ENCODE results near the gene USP6NL.

USP6NL gene

DNA sequence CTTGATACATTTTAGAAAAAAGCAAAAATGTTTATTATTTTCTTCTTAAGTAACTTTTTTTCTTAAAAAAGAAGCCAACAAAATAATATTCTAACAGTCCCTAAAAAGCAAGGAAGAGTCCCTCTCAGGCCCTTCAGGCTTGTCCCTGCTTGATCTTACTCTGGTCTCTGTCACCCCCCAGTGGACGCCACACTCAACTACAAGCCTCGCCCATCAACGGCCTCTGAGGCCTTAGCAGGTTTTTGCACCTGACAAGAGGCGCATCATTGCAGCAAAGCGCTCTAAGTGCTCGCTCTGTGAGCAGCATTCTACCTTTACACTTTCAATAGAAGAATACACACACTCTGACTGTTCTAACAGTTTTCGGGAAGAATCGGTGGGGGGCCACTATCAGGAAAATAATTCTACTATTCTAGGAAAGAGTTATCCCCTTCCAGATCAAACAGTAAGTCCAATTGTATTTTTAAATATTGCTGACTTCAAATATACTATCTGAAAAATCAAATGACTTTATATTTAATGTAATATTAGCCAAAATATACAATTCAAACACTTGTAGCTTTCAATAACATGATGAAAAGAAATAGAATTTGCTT lies 139.2 kb downstream of the USP6NL start:
- peak; percentile 71 for DNase-seq

DNA sequence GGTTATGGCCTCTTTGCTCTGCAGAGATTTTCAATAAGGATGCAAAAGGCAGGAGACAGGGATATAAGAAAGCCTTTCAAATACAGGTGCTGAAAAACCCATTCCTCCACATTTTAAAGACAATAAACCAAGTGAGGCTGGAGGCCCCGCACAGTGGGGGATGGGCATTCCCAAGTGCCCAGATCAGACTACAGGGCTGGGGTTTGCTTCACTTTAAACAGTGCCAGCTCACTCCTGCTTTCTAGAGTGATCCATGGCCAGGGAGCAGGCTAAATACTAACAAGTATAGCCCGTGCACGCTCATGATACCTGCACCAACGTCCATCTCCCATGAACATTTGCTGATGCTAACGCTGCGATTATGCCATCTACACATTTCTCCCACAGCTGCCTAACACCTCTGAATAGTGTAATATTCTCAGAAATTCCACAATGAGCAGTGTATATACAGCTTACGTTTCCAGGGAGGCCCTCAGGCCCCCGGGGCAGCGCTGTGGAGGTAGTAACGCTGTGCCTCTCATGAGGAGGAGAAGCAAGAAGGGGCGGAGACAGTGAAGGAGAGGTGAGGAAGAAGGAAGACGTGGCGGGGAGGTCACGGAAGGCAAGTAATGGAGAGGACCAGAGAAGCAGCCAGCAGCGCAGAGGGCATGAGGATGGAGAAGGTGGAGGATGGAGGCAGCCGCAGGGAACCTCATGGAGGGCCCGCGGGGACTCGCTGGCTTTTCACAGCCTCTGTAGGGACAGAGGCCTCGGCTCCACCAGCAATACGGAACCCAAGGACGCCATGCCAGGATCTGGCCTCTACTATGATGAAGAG lies 141.7 kb downstream of the USP6NL start:
- DNase-seq: no peak

GRCh38 chr10:11468126-11468742 lies 143.2 kb downstream of the USP6NL start:
- no peak for DNase-seq

DNA sequence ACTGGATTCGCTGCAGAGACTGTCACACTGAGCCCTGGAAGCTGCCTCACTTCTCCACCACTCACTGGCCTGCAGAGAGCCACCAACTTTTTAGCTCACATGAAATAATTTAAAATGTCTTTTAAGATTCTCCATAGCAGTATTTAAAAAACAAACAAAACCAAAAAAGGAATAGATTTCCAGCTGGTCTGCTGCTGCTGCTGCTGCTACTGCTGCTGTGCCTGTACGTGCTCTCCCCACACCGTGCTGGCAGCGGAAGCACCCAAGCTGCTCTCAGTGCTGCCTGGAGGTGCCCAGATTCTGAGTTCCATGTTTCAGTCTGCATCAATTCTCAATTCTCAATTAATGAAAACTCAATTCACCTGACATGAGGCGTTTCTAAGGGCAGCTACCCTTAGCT lies 146.0 kb downstream of the USP6NL start:
- no peak for DNase-seq

GRCh38 chr10:11463111-11463510 lies 148.3 kb downstream of the USP6NL start:
- DNase-seq: no peak

- no peak for DNase-seq
These were observed 149.4 kb downstream of the USP6NL start for GRCh38 chr10:11462071-11462470.

- DNase-seq: no peak
These were observed 154.1 kb downstream of the USP6NL start for GRCh38 chr10:11457336-11457735.

DNA sequence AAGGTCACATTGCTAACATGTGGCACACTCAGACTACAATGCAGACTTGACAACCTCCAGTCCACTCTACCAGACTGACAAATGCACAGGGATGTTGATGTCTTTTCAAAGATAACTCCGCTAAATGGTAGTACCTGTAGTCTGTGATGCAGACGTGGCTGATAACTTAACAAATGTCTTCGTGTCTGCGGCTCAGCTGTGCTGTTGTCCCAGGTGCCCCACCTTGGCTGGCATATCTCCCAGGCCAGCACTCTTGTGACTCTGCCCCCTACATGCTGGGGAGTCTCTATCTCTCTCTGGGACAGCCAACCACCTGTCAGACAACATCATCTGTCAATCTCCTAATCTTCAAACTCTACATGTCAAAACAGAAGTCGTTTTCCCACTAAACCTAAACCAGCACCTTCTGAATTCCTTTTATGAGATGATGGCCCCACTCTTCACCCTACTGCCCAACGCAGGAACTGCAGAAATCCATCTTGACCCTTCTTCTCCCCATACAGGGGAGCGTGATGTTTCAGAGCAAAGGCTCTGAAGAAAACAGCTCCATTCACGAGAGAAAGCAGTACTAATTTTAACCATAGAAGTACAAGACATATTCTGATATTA lies 156.4 kb downstream of the USP6NL start:
- DNase-seq: no peak

DNA sequence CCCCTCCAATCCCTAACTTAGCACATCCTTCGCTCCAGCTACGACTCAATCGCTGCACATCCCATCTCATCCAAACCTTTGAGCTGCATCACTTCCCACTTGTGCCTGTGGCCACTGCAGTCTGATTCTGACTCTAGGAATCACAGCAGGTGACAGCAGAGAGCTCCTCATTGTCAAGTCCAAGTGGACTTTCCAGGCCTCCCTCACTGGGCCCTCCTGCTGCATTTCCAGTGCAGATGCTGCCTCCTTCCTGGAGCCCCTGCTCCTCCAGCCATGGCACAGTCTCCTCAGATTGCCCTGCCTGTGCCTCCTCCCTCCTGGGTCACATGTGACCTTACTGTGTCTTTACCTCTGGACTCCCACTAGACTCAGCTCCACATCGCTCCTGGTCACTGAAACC lies 157.3 kb downstream of the USP6NL start:
- DNase-seq: no peak

DNA sequence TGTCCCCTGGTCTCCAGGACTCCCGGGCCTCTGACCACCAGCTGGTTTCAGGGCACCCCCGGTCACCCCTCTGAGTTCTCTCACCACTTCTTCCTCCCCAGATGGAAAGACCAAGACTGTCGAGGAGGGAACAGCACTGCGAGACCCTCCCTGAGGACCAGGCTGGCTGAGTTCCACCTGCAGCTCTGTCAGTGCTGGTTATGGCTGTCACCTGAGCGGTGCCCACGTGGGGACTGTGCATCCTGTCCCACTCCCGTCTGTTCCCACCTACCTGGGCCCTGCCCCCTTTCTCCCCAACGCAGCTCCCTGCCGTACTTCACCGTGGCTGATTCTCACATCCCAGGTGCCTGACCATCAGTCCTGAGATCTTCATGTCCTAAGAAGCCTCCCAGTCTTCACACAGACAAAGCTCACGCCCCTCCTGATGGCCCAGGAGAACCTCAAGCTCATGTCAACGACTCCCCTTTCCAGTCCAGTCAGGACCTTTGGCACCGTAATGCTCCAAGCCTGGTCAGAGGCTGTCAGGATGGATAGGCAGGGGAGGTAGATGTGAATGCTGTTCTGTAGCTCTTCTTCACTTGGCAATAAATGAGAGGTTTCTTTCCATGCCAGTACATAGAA lies 159.7 kb downstream of the USP6NL start:
- no peak for DNase-seq

DNA sequence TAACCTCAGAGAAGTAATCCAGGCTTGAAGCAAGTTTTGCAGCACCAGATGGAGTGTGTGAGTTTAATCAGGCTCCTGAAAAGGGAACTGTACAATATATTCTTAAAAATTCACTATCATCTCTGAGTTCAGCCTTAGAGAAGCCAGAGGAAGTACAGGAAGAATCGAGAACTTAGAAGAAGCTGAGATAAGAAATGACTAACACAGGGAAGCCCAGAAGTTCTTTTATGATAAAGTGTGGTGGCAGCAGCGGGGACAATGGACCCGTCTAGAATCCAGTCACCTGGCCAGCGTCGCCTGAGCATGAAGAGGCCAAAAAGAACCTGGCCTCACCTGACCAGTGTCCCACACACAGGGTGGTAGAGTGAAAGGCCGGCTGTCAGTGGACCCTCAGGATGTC lies 161.0 kb downstream of the USP6NL start:
- no peak for DNase-seq

GRCh38 chr10:11449761-11450160 lies 161.7 kb downstream of the USP6NL start:
- no peak for DNase-seq

- no peak for DNase-seq
These were observed 162.8 kb downstream of the USP6NL start for GRCh38 chr10:11448545-11449244.

- no peak for DNase-seq
These were observed 163.3 kb downstream of the USP6NL start for GRCh38 chr10:11448190-11448544.

DNA sequence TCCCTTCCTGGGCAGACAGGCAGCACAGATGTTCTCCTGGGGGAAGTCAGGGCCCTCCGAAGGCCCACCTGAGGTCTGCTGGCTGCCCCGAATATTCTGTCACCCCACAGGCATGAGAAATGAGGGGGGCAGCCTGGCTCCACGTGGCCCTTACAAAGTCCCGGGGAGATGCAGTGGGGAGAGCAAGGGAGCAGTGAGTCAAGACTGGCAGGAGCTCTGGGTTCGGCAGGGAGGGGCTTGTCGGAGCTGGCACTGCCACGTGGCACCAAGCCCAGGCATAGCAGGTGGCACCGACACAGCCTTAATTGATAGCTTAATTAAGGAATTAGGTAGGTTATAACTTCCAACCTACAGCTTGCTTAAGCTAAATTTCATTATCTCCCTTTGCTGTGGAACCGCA lies 163.9 kb downstream of the USP6NL start:
- DNase-seq: no peak

GRCh38 chr10:11446864-11447263 lies 164.6 kb downstream of the USP6NL start:
- no peak for DNase-seq

- DNase-seq: no peak
These were observed 165.3 kb downstream of the USP6NL start for GRCh38 chr10:11446133-11446532.

GRCh38 chr10:11444531-11445228 lies 166.8 kb downstream of the USP6NL start:
- no peak for DNase-seq

GRCh38 chr10:11444155-11444530 lies 167.3 kb downstream of the USP6NL start:
- DNase-seq: no peak

- DNase-seq: no peak
These were observed 167.8 kb downstream of the USP6NL start for GRCh38 chr10:11443468-11444154.

- DNase-seq: no peak
These were observed 169.3 kb downstream of the USP6NL start for GRCh38 chr10:11442001-11442773.

Data from activated naive CD4-positive, alpha-beta T cell treated with Interleukin-2 at 50 U/mL for 16 hours (primary cell).